A673 (cell line): ENCODE results near the gene TMEM44.

Experiments used
- CTCF ChIP-seq: fragments of 300-800, 200-600 bp; sonication (generic); conservative IDR thresholded peaks from 2 replicates; pipeline ENCODE4 v1.5.1; 2017; ENCODE audit warnings: low read depth, mild to moderate bottlenecking, antibody characterized with exemption, low read length, moderate library complexity, mixed read lengths
- EZH2 ChIP-seq: fragments of 200-600 bp; sonication (generic); IDR thresholded peaks from 2 replicates; pipeline ENCODE4 v1.6.1; 2017; ENCODE audit warnings: borderline replicate concordance, low read depth, mild to moderate bottlenecking, mixed read lengths, antibody characterized with exemption, low read length; ENCODE audit not compliant: poor library complexity, severe bottlenecking

GRCh38 chr3:194588236-194588635 lies 45.0 kb downstream of the TMEM44 start:
- no peak for TF ChIP-seq CTCF
- TF ChIP-seq EZH2: no peak
